HG02981 (cell line): ENCODE data around the gene MRPL12.
A peak's percentile ranks its signal among the peaks of the same experiment; 100 is the strongest.
"Not testable (repeated sequence)": the region's sequence is repeated elsewhere in the genome, so short reads cannot be mapped to it uniquely, and the experiment has no call there.

ENCODE experiments used
- ATAC-seq: cut with Tn5 transposase; IDR thresholded peaks from one replicate; pipeline ENCODE4 v1.9.1; 2021; ENCODE audit warnings: mild to moderate bottlenecking, moderate library complexity; ENCODE audit not compliant: unreplicated experiment

Gene MRPL12

GRCh38 chr17:81702934-81703746 is at the start of gene MRPL12:
Gene MRPL12 (plus strand): TSS chr17:81703367. CDS start chr17:81703502, 135 bp downstream.
- ATAC-seq: peak; percentile 81

GRCh38 chr17:81655378-81656117 is 47.6 kb upstream of the MRPL12 start:
- no peak for ATAC-seq

- no peak for ATAC-seq
Observed at GRCh38 chr17:81656118-81656743, 46.9 kb upstream of the MRPL12 start, which contains the start of gene PDE6G. Gene PDE6G (minus strand): TSS chr17:81656542. CDS start chr17:81653305, 3,237 bp downstream.

- ATAC-seq: no peak
Observed at GRCh38 chr17:81656835-81657234, 46.3 kb upstream of the MRPL12 start.

GRCh38 chr17:81659038-81659437 is 44.1 kb upstream of the MRPL12 start:
- ATAC-seq: no peak

GRCh38 chr17:81660441-81660840 is 42.7 kb upstream of the MRPL12 start:
- no peak for ATAC-seq

- no peak for ATAC-seq
Observed at GRCh38 chr17:81662002-81662401, 41.2 kb upstream of the MRPL12 start.

GRCh38 chr17:81664051-81664470 is 39.1 kb upstream of the MRPL12 start:
- no peak for ATAC-seq

- no peak for ATAC-seq
Observed at GRCh38 chr17:81665205-81666091, 37.7 kb upstream of the MRPL12 start.

- ATAC-seq: no peak
Observed at GRCh38 chr17:81666092-81666341, 37.1 kb upstream of the MRPL12 start.

- ATAC-seq: peak; percentile 92
Observed at GRCh38 chr17:81666342-81667191, 36.6 kb upstream of the MRPL12 start, which contains the start of the genes CCDC137 and OXLD1. Gene CCDC137 (plus strand): TSS chr17:81666737. CDS start chr17:81666767, 30 bp downstream. Gene OXLD1 (minus strand): TSS chr17:81666605. CDS start chr17:81666577, 28 bp downstream.

GRCh38 chr17:81667754-81668153 is 35.4 kb upstream of the MRPL12 start:
- ATAC-seq: no peak

GRCh38 chr17:81672504-81672903 is 30.7 kb upstream of the MRPL12 start:
- no peak for ATAC-seq

GRCh38 chr17:81672954-81673353 is 30.2 kb upstream of the MRPL12 start:
- ATAC-seq: no peak

- ATAC-seq: no peak
Observed at GRCh38 chr17:81673561-81674258, 29.5 kb upstream of the MRPL12 start.

GRCh38 chr17:81675515-81676221 is 27.5 kb upstream of the MRPL12 start:
- not testable (repeated sequence) for ATAC-seq

- no peak for ATAC-seq
Observed at GRCh38 chr17:81676906-81677305, 26.3 kb upstream of the MRPL12 start.

GRCh38 chr17:81680150-81680549 is 23.0 kb upstream of the MRPL12 start:
- no peak for ATAC-seq
